Upper lobe of left lung (tissue), 6 donors: ENCODE data around the gene VCP. TPM values are rescaled to one million over a fixed set of nuclear protein-coding genes. Genes with fewer than 3 reads are reported as not detected.

Experiments
- ATAC-seq, 2 donors: fragments of 200-7000 bp; cut with Tn5 transposase; one replicate each; pipeline ENCODE4 v1.9.1; 2022; ENCODE audit warnings: mild to moderate bottlenecking in 2 of 2, moderate library complexity in 2 of 2; ENCODE audit not compliant: low FRiP score in 2 of 2
- DNase-seq, 2 donors: peaks; one replicate each; pipeline ENCODE4 v3.0.0-alpha.2; 2019 to 2020
- H3K27ac ChIP-seq, 4 donors: fragments of 200-600 bp; sonication (generic); one replicate each; pipeline ENCODE4 v1.5.1; 2016 to 2019
- H3K27me3 ChIP-seq, 4 donors: fragments of 200-600 bp; sonication (generic); one replicate each; pipeline ENCODE4 v1.5.1; 2017 to 2019
- H3K36me3 ChIP-seq, 4 donors: fragments of 200-600 bp; sonication (generic); one replicate each; pipeline ENCODE4 v1.5.1; 2016 to 2019
- H3K4me1 ChIP-seq, 4 donors: fragments of 200-600 bp; sonication (generic); one replicate each; pipeline ENCODE4 v1.5.1; 2018 to 2019
- H3K4me3 ChIP-seq, 4 donors: fragments of 200-600 bp; sonication (generic); one replicate each; pipeline ENCODE4 v1.5.1; 2017 to 2019; ENCODE audit warnings: mild to moderate bottlenecking in 2 of 4, moderate library complexity in 1 of 4
- H3K9me3 ChIP-seq, 4 donors: fragments of 200-600 bp; sonication (generic); one replicate each; pipeline ENCODE4 v1.5.1; 2018 to 2019
- EP300 ChIP-seq, 4 donors: sonication (generic); formaldehyde crosslinking; IDR thresholded peaks; one replicate each; pipeline ENCODE4 v1.5.1; 2017; ENCODE audit warnings: antibody characterized with exemption in 4 of 4, control low read depth in 2 of 4
- POLR2A ChIP-seq, 4 donors: fragments of 450-650 bp; IDR thresholded peaks; one replicate each; pipeline ENCODE4 v1.5.1; 2016 to 2017; ENCODE audit warnings: antibody characterized with exemption in 4 of 4, mild to moderate bottlenecking in 2 of 4
- POLR2AphosphoS5 ChIP-seq, 2 donors: sonication (generic); formaldehyde crosslinking; IDR thresholded peaks; one replicate each; pipeline ENCODE4 v1.5.1; 2017; ENCODE audit warnings: antibody characterized with exemption in 2 of 2
- WGBS, 2 donors: methylation state at CpG; one replicate each; pipeline ENCODE4 v1.1.5; 2017 to 2018; 5-methylcytosine and 5-hydroxymethylcytosine counted together
- total RNA-seq, 6 donors: library from RNA; depleted of rRNA in 4 of 6; stranded (reverse); fragments of >200 nt in 4 of 6; gene quantifications; one replicate each; pipeline versions ENCODE4 v1.1.0 to v1.2.1, GENCODE V29; 2016 to 2021
- TF ChIP-seq, protein P1 (sequence below), 6 experiments: fragments of 450-650 bp in 4 of 6; fragments of 200-600 bp in 2 of 6; sonication (generic) in 2 of 6; IDR thresholded peaks; one replicate each; pipeline ENCODE4 v1.5.1; 2016 to 2019; ENCODE audit warnings: antibody characterized with exemption in 6 of 6
- donor health status: DM: no; HTN: no; CAD: no; lungs with moderate emphysema.
- donor health status: DM: no; HTN: yes; CAD: no; lungs with severe emphysema.

VCP gene
- total RNA-seq, 6 donors from 2014 or later = 170 to 215 (median 189) TPM

DNA sequence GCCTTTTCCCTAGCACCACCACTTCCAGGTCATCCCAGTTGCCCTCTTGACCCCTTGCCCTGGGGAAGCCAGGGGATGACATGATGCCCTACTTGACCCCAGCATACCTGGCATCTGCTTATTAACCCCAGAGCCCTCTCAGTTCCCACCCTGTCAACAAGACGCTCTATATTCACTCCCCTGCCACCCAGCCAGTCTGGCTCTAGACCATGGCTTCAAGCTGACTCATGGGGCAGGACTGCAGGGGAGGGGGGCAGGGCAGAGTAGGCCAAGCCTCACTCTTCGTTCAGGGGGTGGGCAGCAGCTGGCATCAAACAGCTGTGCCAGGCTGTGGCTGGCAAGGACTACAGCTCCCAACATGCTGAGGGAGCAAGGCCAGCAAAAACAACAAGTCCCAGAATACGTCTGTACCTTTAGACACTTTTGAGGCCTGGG lies 37.9 kb upstream of the VCP start:
- Histone ChIP-seq H3K9me3 (no peaks in the 10 kb centered on the region), H3K27ac (peak overlapping the region; percentile 86 to 94 (median 92)), H3K4me1 (peaks cover 47 to 61% (median 53%) of the 10 kb centered on the region in 4 donors), H3K27me3 (no peaks in the 10 kb centered on the region), H3K36me3 (peaks cover 4 to 39% (median 34%) of the 10 kb centered on the region in 4 donors), H3K4me3 (peak overlapping the region in 2 of 4 donors; percentile 77 to 87)
- WGBS, 2 donors = 39 to 65% methylated on average over 2 to 3 of the region's 3 CpGs
- ATAC-seq = no peak
- no peak for DNase-seq
- no peak for TF ChIP-seq POLR2AphosphoS5 (IDR thresholded peaks at IDR 0.05)
- no peak for TF ChIP-seq EP300 (IDR thresholded peaks at IDR 0.05)
- no peak for TF ChIP-seq POLR2A (IDR thresholded peaks at IDR 0.05)
- TF ChIP-seq, protein P1, sequence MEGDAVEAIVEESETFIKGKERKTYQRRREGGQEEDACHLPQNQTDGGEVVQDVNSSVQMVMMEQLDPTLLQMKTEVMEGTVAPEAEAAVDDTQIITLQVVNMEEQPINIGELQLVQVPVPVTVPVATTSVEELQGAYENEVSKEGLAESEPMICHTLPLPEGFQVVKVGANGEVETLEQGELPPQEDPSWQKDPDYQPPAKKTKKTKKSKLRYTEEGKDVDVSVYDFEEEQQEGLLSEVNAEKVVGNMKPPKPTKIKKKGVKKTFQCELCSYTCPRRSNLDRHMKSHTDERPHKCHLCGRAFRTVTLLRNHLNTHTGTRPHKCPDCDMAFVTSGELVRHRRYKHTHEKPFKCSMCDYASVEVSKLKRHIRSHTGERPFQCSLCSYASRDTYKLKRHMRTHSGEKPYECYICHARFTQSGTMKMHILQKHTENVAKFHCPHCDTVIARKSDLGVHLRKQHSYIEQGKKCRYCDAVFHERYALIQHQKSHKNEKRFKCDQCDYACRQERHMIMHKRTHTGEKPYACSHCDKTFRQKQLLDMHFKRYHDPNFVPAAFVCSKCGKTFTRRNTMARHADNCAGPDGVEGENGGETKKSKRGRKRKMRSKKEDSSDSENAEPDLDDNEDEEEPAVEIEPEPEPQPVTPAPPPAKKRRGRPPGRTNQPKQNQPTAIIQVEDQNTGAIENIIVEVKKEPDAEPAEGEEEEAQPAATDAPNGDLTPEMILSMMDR (IDR thresholded peaks at IDR 0.05) = no peak

DNA sequence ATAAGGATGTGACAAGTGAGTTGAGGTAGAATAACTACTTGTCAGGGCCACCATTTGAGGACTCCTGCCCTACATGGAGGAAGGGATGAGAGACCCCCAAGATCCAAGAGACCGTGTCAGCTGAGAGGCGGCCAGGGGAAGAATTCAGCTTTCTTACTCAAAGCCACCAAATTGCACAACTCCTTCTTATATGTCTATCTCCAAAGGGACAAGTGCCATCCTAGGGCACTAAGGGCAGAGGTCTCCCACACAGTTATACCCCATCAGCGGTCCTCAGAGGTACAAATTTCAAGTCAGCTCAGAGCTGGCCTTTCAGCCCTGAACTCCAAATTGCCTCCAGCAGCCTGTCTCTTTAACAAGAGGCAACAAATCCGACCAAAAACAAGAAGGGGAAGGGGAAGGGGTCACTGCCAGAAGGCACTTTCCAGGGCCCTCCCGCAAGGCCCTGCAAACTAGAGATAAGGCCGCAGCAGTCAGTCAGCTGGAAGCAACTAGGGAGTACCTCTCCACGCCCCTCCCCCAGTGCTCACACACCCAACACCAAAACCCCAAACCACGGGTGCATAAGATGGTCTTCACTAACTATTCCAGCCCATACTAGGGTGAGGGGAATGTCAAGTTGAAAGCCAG lies 36.6 kb upstream of the VCP start:
- no peak overlapping the region for H3K4me3 ChIP-seq
- WGBS, 2 donors = 62 to 67% methylated on average over 6 to 7 of the region's 8 CpGs
- peak overlapping the region in 1 of 4 donors; percentile 94 for H3K27ac ChIP-seq
- ATAC-seq = no peak
- H3K27me3 ChIP-seq = no peaks in the 10 kb centered on the region
- H3K9me3 ChIP-seq = no peaks in the 10 kb centered on the region
- no peak for TF ChIP-seq EP300 (IDR thresholded peaks at IDR 0.05)
- TF ChIP-seq, protein P1 (IDR thresholded peaks at IDR 0.05) = no peak
- TF ChIP-seq POLR2AphosphoS5 (IDR thresholded peaks at IDR 0.05) = no peak
- TF ChIP-seq POLR2A (IDR thresholded peaks at IDR 0.05) = no peak
- peaks cover 4 to 52% (median 45%) of the 10 kb centered on the region in 4 donors for H3K36me3 ChIP-seq
- no peak for DNase-seq
- peaks cover 39 to 49% (median 41%) of the 10 kb centered on the region in 4 donors for H3K4me1 ChIP-seq

DNA sequence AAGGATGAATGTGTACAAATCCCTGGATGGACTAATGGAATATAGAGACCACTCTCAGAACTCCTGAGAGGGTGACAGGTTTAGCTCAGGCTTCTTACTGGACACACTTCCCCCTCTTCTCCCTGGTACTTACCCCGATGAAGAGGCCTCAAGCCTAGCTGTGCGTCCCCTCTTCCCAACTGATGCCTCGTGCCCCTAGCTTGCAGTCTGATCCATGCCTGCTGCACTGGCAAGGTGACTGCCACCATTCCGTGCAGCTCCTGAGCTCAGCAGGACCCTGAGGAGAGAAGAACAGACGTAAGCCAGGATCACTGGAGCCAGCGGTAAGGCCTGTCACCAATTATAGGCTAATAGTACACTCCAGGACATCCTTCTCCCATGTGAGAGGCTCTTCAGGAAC lies 36.0 kb upstream of the VCP start:
- Histone ChIP-seq H3K4me3 (no peak overlapping the region), H3K27me3 (no peaks in the 10 kb centered on the region), H3K9me3 (no peaks in the 10 kb centered on the region), H3K36me3 (peaks cover 4 to 52% (median 46%) of the 10 kb centered on the region in 4 donors), H3K27ac (no peak overlapping the region), H3K4me1 (peaks cover 37 to 49% (median 40%) of the 10 kb centered on the region in 4 donors)
- ATAC-seq = no peak
- DNase-seq = no peak
- WGBS, 2 donors = 95 to 100% methylated on average over 6 of the region's 6 CpGs
- TF ChIP-seq POLR2A (IDR thresholded peaks at IDR 0.05) = no peak
- no peak for TF ChIP-seq EP300 (IDR thresholded peaks at IDR 0.05)
- no peak for TF ChIP-seq POLR2AphosphoS5 (IDR thresholded peaks at IDR 0.05)
- TF ChIP-seq, protein P1 (IDR thresholded peaks at IDR 0.05) = no peak

DNA sequence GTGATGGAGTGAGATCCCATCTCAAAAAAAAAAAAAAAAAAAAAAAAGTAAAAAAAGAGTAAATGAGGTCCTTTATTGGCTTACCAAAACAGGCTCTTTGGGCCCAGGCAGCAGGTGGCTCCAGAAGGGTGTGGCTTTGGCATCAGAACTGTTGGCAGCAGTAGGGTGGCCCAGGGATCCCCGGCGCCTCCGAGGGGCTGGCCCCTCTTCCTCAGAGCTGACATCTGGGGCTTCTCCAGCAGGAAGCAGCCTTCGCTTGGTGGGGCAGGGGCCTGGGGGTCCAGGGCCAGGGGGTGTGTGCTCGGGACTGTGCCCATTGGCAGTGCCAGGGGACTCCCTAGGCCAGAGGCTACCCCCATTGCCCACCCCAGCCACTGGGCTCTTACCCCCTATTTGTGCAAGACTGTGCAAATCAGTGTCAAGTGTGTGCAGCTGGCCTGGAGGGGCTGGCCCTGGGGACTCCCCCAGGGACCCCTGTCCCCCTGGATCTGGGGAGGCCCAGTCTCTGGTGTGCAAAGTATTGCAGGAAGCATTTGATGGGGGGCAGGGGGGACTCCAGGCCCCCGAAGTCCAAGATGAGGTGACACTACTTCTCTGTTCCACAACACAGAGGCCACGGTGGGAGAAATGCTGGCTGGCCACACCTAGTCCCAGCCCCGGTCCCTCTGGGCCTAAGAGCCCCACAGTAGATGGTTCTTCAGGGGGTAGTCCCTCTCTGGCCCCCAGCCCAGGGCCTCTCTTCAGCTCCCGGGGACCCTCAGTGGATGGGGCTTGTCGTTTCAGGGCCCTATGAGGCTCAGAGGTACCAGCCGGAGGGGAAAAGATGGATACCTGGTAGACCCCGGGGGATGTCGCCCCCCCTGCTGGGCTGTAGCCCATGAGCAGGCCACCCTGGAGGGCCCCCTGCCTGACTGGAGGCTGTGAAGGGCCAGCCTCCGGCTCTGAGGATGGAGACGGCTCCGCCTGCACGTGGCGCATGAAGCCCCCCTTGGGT lies 35.2 kb upstream of the VCP start:
- H3K27ac ChIP-seq = no peak overlapping the region
- H3K27me3 ChIP-seq = no peaks in the 10 kb centered on the region

More for the DNA sequence above, 35.2 kb upstream of the VCP start:
- H3K4me3 ChIP-seq = no peak overlapping the region
- peak in 1 of 2 donors; percentile 66 for DNase-seq
- no peak for ATAC-seq
- TF ChIP-seq POLR2A (IDR thresholded peaks at IDR 0.05) = no peak
- no peak for TF ChIP-seq POLR2AphosphoS5 (IDR thresholded peaks at IDR 0.05)
- TF ChIP-seq, protein P1 (IDR thresholded peaks at IDR 0.05) = no peak
- no peak for TF ChIP-seq EP300 (IDR thresholded peaks at IDR 0.05)
- peaks cover 31 to 44% (median 35%) of the 10 kb centered on the region in 4 donors for H3K4me1 ChIP-seq
- H3K9me3 ChIP-seq = no peaks in the 10 kb centered on the region
- H3K36me3 ChIP-seq = peaks cover 4 to 52% (median 46%) of the 10 kb centered on the region in 4 donors
- WGBS, 2 donors = 89 to 90% methylated on average over 12 to 18 of the region's 18 CpGs
